ENCODE results near the gene AFTPH.

DNA sequence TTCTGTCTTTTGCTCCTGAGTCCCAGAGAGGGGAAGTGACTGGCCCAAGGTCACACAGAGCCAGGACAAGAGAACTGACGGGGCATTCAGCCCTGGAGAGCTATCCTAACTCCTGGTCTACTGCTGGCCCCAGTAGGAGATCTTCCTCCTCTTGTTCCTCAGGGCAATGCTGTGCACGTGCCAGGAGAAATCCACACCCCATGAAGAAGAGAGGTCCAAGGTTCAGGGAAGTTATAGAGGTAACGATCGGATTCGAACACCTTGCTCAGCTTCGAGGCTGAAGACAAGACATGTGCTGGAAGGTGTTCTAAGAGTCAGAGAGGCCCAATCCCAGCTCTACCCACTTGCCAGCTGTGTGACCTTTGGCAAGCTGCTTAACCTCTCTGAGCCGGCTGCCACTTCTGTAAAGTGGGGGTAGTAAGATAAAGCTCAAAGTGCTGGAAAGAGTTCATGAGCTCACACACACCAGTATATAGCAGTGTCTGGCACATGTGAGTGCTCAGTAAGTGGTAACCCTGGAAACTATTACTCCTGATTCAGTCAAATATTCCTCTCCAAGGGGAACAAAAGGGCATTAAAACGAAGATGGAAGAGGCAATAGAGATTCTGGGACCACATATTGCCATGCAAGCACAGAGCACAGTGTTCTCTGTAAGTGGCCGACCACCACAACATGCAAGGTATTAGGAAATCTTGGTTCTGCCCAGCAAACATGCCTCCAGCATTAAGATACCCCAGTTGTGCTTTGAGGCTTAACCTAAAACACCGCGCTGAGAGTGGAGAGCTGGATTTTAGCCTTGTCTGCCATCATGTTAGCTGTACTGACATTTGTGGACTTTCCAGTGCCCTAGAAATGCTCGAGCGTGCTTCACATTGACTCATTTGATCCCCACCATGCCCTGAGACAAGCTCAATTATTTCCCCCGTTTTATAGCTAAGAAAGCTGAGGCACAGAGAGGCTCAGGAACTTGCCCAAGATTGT lies 104.0 kb downstream of the AFTPH start:
- TF ChIP-seq, protein P1, sequence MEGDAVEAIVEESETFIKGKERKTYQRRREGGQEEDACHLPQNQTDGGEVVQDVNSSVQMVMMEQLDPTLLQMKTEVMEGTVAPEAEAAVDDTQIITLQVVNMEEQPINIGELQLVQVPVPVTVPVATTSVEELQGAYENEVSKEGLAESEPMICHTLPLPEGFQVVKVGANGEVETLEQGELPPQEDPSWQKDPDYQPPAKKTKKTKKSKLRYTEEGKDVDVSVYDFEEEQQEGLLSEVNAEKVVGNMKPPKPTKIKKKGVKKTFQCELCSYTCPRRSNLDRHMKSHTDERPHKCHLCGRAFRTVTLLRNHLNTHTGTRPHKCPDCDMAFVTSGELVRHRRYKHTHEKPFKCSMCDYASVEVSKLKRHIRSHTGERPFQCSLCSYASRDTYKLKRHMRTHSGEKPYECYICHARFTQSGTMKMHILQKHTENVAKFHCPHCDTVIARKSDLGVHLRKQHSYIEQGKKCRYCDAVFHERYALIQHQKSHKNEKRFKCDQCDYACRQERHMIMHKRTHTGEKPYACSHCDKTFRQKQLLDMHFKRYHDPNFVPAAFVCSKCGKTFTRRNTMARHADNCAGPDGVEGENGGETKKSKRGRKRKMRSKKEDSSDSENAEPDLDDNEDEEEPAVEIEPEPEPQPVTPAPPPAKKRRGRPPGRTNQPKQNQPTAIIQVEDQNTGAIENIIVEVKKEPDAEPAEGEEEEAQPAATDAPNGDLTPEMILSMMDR (IDR thresholded peaks at IDR 0.05) = no peak
- TF ChIP-seq SMC3 (IDR thresholded peaks at IDR 0.05; ENCODE audit: low read depth, low read length) = no peak
- no peak for TF ChIP-seq CHD2 (IDR thresholded peaks at IDR 0.05; ENCODE audit: low read length, partially characterized antibody)
